Loucy (cell line): ENCODE measurements around the gene ZNF30.
A peak's percentile ranks its signal among the peaks of the same experiment; 100 is the strongest.

Experiments used
- H2AFZ ChIP-seq: fragments of 200-600 bp; sonication (generic); 2 replicates; pipeline ENCODE4 v1.6.0; 2016; ENCODE audit warnings: antibody characterized with exemption, mild to moderate bottlenecking, low read length, moderate library complexity
- H3F3A ChIP-seq: fragments of 200-600 bp; 2 replicates; pipeline ENCODE4 v1.6.0; 2016; ENCODE audit warnings: antibody characterized with exemption, low read depth, mild to moderate bottlenecking
- H3K27me3 ChIP-seq: fragments of 200-600 bp; sonication (generic); 2 replicates; pipeline ENCODE4 v1.6.1; 2014; ENCODE audit warnings: low read length, mild to moderate bottlenecking; ENCODE audit not compliant: insufficient read depth, poor library complexity, severe bottlenecking
- H3K36me3 ChIP-seq: fragments of 200-600 bp; sonication (generic); 2 replicates; pipeline ENCODE4 v1.6.1; 2016; ENCODE audit warnings: low read length; ENCODE audit not compliant: insufficient read depth
- H3K4me1 ChIP-seq: fragments of 200-600 bp; sonication (generic); 2 replicates; pipeline ENCODE4 v1.5.1; 2014; ENCODE audit warnings: low read length, mild to moderate bottlenecking; ENCODE audit not compliant: insufficient read depth, poor library complexity, severe bottlenecking
- H3K4me2 ChIP-seq: fragments of 200-600 bp; sonication (generic); 2 replicates; pipeline ENCODE4 v1.6.0; 2014; ENCODE audit warnings: antibody characterized with exemption, low read length, low read depth, mild to moderate bottlenecking; ENCODE audit not compliant: poor library complexity, severe bottlenecking
- H3K4me3 ChIP-seq: fragments of 200-600 bp; sonication (generic); 2 replicates; pipeline ENCODE4 v1.5.1; 2014; ENCODE audit warnings: low read length, mild to moderate bottlenecking, mixed read lengths; ENCODE audit not compliant: poor library complexity, severe bottlenecking
- H3K79me2 ChIP-seq: fragments of 200-600 bp; sonication (generic); 2 replicates; pipeline ENCODE4 v1.6.1; 2014; ENCODE audit warnings: low read length; ENCODE audit not compliant: insufficient read depth
- H3K9ac ChIP-seq: fragments of 200-600 bp; sonication (generic); 2 replicates; pipeline ENCODE4 v1.6.0; 2014; ENCODE audit warnings: mild to moderate bottlenecking, low read depth, low read length, moderate library complexity; ENCODE audit not compliant: poor library complexity, severe bottlenecking
- H3K9me2 ChIP-seq: fragments of 200-600 bp; sonication (generic); replicated peaks from 2 replicates; pipeline ENCODE4 v1.6.1; 2016; ENCODE audit warnings: low read depth, low read length, mixed read lengths
- H3K9me3 ChIP-seq: fragments of 200-600 bp; sonication (generic); 2 replicates; pipeline ENCODE4 v1.6.1; 2014; ENCODE audit warnings: mild to moderate bottlenecking, antibody characterized with exemption, low read length, low read depth; ENCODE audit not compliant: insufficient read depth
- H4K20me1 ChIP-seq: fragments of 200-600 bp; sonication (generic); 2 replicates; pipeline ENCODE4 v1.6.0; 2014; ENCODE audit warnings: antibody characterized with exemption, low read length, mild to moderate bottlenecking; ENCODE audit not compliant: insufficient read depth, poor library complexity, severe bottlenecking
- CTCF ChIP-seq: fragments of 200-600 bp; sonication (generic); conservative IDR thresholded peaks from 2 replicates; pipeline ENCODE4 v1.5.1; 2014; ENCODE audit warnings: mild to moderate bottlenecking, antibody characterized with exemption, low read length
- EZH2phosphoT487 ChIP-seq: fragments of 200-600 bp; IDR thresholded peaks from 2 replicates; pipeline ENCODE4 v1.6.1; 2018; ENCODE audit warnings: antibody characterized with exemption, mild to moderate bottlenecking, moderate library complexity, borderline replicate concordance

Gene ZNF30

GRCh38 chr19:34984287-34984686, 57.6 kb downstream of the ZNF30 start:
- Histone ChIP-seq H3K9me3 (no peaks in the 10 kb centered on the region), H3K36me3 (no peaks in the 10 kb centered on the region), H3K27me3 (no peaks in the 10 kb centered on the region), H3K9ac (no peak overlapping the region), H3K79me2 (no peaks in the 10 kb centered on the region), H3K4me2 (no peak overlapping the region), H3F3A (no peaks in the 10 kb centered on the region), H3K9me2 (no peaks in the 10 kb centered on the region), H4K20me1 (no peaks in the 10 kb centered on the region), H3K4me3 (no peak overlapping the region), H3K4me1 (peaks cover 6% of the 10 kb centered on the region), H2AFZ (no peak overlapping the region)
- no peak for TF ChIP-seq EZH2phosphoT487
- TF ChIP-seq CTCF = no peak

DNA sequence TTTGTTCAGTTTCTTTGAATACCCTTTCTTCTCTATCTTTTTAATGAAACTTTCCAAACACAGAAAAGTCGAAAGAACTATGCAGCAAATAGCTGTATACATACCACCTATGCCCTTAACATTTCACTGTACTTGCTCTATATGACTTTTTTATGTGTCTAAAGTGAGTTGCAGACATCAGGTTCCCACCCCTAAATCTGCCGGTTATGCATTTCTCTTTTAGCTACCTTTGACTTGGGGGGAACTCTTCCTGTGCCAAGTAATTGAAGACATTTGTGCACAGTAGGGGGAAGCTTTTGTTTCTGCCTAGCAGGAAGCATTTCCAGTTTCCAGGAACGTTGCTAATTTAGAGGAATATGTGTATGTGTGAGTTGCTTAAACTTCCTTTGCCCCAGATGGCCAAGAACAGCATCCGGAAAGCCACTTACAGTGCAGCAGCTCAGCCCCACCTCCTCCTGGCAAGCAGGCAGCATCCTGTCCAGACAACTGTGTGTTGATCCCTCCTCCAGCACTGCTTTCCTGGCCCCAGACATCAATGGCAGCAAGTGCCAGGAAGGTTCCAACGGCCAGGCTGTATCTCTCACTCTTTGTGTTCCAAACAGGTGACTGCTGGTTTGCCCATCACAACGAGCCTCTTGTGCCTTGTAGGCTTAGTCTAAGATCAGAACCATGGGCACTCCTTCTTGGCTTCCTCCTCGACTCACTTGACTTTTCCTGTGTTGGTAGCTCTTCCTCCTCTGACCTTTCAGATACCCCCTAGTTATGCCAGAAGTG, 58.7 kb downstream of the ZNF30 start:
- Histone ChIP-seq H2AFZ (peak overlapping the region; percentile 85), H4K20me1 (no peaks in the 10 kb centered on the region), H3K79me2 (no peaks in the 10 kb centered on the region), H3K9me2 (no peaks in the 10 kb centered on the region), H3K9me3 (no peaks in the 10 kb centered on the region), H3K27me3 (no peaks in the 10 kb centered on the region), H3K36me3 (no peaks in the 10 kb centered on the region), H3K9ac (no peak overlapping the region), H3K4me3 (peak overlapping the region; percentile 40), H3K4me2 (peak overlapping the region; percentile 52), H3K4me1 (peaks cover 6% of the 10 kb centered on the region), H3F3A (no peaks in the 10 kb centered on the region)
- TF ChIP-seq CTCF (no peak), EZH2phosphoT487 (no peak)

- Histone ChIP-seq H3K9me2 (no peaks in the 10 kb centered on the region), H3K79me2 (no peaks in the 10 kb centered on the region), H2AFZ (no peak overlapping the region), H3K4me3 (no peak overlapping the region), H4K20me1 (no peaks in the 10 kb centered on the region), H3K9me3 (no peaks in the 10 kb centered on the region), H3F3A (no peaks in the 10 kb centered on the region), H3K4me2 (no peak overlapping the region), H3K27me3 (no peaks in the 10 kb centered on the region), H3K9ac (no peak overlapping the region), H3K4me1 (peaks cover 6% of the 10 kb centered on the region), H3K36me3 (no peaks in the 10 kb centered on the region)
- TF ChIP-seq CTCF (no peak), EZH2phosphoT487 (no peak)
Observed at GRCh38 chr19:34988119-34988518, 61.4 kb downstream of the ZNF30 start.
